GM18502 (cell line): ENCODE results near the gene BEST1.
"Not testable (repeated sequence)": the region's sequence is repeated elsewhere in the genome, so short reads cannot be mapped to it uniquely, and the experiment has no call there.

ENCODE experiments used
- ATAC-seq: cut with Tn5 transposase; IDR thresholded peaks from one replicate; pipeline ENCODE4 v1.9.1; 2021; ENCODE audit warnings: mild to moderate bottlenecking; ENCODE audit not compliant: unreplicated experiment, poor library complexity

Gene BEST1

GRCh38 chr11:61962213-61963015 is 12.3 kb downstream of the BEST1 start:
- no peak for ATAC-seq

GRCh38 chr11:61963016-61963281 is 12.8 kb downstream of the BEST1 start:
- ATAC-seq = no peak

DNA sequence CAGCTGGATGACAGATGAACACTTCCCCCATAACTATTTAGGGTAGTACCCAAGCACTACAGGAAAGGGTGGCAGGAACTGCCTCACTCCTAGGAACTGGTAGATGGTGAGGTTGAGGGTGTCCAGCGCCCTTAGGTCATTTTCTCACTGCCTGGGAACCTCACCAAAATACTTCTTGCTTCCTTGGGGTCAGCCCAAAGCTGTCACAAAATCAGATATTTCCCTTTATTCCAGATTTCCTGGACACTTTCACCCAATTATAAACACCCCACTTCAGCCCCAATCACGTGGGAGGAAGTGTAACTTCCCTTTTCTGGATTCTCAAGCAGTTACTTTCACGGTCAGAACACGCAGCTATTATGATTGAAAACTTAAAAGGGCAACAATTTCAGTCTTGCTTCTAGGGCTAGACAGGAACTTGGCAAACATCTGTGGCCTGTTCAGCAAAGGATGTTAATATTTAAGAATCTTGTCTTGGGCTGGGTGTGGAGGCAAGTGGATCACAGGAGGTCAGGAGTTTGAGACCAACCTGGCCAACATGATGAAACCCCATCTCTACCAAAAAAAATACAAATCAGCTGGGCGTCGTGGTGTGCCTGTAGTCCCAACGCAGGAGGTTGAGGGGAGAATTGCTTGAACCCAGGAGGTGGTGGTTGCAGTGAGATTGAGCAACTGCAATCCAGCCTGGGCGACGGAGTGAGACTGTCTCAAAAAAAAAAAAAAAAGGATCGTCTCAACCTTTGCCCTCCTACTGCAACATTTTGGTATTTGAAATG is 13.3 kb downstream of the BEST1 start:
- ATAC-seq = peak; percentile 30

DNA sequence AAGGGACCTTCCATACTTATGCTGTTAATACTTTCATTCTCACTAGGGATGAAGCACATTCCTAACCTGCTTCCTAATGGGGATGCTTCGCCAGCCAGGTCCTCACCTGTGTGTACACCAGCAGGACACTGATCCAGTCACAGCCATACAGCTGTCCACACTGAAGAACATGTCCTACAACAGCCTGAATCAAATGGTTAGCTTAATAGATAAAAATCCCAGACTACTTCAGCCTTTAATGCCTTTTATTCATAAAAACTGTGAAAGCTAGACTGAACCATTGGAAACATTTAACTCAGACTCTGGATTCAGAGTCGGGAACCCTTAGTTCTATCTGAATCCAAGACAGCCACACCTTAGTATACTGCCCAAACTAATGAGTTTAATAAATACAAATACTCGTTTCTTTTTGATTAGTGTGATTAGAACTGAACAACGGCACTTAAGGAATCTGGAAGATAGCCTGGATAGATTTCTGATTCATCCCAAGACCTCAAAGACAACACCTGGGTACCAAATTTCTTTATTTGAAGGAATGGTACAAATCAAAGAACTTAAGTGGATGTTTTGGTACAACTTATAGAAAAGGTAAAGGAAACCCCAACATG is 14.0 kb downstream of the BEST1 start:
- no peak for ATAC-seq

GRCh38 chr11:61964666-61965271 is 14.6 kb downstream of the BEST1 start:
- not testable (repeated sequence) for ATAC-seq

DNA sequence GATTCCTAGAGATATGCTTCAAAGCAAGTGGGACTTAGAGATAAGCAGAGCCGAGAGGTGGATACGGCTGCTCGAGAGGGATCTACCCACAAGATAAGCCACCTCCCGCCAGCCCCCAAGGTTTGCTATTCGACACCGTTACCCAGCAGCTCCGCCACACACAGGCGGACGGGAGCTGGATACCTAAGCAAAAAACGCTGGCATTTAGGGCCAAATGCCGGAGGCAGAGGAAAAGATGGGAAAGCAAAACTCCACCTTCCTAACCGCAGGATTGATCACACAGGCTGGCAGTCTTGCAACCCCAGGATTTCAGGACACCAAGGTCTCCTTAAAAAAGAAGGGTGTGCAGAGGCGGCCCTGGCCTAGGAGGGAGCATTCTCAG is 16.6 kb downstream of the BEST1 start:
- no peak for ATAC-seq

DNA sequence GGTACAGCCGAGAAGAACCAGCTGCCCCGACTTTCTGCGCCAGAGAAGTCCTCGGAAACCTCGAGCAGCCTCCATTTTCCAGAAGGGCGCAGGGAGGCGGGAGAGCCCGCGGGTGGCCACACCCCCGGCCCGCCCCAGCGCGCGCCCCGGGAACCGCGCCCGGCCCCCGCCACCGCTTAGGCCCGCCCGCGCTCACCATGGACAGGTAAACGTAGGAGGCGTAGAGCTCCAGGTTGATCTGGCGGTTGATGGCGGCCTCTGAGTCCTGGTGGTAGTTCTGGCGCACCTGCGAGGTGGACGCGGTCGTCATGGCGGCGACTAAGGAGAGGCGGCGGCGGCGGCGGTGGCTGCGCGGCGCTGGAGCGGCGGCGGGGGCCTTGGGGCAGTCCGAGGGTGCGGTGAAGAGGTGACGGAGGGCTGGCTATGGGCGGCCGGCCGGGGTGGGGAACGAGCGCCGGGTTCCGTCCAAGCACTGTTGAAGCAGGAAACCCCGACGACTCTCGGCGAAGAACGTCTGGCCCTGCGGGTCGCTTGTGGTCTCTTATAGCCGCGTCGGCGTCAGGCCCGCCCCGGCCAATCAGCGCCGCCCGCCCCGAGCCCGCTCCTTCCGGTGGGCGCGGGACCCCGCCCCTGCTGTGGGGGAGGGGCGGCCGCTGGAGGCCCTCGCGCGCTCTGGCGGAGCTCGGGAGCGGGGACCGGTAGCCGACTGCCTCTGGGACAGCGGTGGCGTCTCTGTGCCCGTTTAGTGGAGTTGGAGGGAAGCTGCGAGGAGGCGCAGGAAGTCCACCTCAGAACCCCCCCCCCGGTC is 17.2 kb downstream of the BEST1 start, which contains the start of gene FTH1:
Gene FTH1, minus strand, starts transcription at position 519 of the 808 bp plus-strand sequence. Its CDS starts 209 bp downstream, at position 310.
- ATAC-seq = peak; percentile 43

GRCh38 chr11:61967924-61968757 is 18.0 kb downstream of the BEST1 start:
- ATAC-seq = peak; percentile 22

DNA sequence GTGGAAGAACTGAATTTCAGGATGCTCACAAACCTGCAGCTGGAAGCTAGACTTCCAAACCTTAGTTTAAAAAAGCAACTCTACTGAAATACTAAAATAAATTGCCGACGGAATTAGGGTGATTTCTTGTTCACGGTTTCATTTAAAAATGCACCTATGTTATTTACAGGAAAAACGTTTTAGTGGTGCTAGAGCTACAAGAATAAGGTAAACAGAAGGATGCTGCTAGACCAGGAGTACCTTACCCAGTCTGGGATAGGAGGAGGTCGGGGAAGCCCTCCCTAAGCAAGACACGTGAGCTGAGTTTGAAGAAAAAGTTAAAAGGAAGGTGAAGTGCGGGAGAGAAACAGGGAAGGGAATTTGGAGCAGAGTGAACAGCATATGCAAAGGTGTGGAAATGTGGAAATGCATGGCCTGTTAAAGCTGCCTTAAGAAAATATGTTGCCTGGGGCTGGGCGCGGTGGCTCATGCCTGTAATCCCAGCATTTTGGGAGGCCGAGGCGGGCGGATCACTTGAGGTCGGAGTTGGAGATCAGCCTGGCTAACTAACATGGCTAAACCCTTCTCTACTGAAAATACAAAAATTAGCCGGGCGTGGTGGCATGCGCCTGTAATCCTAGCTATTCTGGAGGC is 18.7 kb downstream of the BEST1 start:
- ATAC-seq = no peak

- no peak for ATAC-seq
These were observed 19.2 kb downstream of the BEST1 start for GRCh38 chr11:61969391-61969758.

DNA sequence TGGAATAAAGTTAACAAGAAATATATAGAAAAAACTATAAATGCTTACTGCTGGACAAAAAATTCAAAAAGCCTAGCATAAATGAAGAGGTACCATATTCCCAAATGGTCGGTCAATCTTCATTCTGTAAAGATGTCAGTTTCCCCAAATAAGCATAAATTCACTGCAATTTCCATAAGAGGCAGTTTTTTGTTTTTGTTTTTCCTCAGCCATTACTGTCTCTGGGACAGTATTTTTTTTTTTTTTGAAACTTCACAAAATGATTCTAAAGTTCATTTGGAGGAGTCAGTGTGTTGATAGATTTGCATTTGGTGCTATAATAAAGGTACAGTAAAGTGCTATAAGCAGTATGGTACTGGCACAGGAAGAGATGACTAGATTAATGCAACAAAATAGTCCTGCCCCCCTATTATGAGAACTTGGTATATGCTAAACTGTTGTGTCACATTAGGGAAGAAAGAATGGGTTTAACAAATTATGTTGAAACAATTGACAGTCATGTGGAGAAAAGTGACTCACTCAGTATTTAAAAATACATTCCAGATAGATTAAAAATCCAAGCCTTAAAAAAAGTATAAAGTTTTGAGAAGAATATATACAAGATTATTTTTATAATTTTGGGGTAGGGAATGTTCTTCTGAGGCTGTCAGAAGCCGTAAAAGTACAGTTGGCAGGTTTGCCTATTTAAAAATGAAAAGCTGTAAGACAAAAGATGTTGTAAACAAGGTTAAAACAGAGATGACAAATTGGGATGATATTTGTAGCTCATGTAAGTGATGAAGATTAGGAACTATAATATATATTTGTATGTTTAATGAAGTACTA is 19.9 kb downstream of the BEST1 start:
- no peak for ATAC-seq

DNA sequence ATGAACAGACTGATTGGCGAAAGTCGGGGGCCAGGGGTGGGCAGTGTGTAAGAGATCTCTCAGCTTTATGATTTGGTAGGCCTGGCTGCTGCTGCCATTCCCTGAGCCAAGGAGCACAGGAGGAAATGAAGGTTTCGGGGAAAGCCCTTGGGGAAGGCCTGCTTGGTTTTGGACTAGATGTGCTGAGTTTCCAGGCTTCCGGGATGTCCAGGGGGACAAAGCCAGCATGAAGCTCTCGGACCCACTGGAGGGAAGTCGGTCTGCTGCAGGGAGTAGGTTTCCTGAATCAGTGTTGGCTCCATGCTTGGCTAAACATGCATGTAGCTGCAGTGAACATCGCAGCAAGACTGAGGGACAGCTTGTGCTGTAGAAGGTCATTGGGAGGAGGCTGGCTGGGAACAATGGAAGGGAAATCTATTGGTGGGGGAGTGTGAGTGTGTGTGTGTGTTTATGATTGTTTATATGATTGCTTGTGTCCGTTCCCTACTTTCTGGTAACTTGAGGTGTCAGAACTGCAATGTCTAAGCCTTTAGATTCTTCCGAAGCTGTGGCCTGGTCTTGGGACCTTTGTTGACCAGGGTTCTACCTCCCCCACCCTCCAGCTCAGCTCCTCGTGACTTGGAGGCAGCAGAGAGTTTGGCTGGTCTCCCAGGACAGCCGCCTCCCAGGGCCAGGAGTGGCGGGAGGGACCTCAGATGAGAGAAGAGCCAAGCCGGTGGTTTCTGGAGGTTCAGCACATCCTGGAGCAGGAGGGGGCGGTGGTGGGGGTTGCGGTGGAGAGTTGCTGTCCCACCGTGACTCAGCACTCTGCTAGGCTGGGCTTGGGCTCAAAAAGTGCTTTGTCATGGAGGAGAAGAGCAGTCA is 21.3 kb downstream of the BEST1 start:
- no peak for ATAC-seq

GRCh38 chr11:61972112-61972671 is 22.0 kb downstream of the BEST1 start:
- no peak for ATAC-seq

DNA sequence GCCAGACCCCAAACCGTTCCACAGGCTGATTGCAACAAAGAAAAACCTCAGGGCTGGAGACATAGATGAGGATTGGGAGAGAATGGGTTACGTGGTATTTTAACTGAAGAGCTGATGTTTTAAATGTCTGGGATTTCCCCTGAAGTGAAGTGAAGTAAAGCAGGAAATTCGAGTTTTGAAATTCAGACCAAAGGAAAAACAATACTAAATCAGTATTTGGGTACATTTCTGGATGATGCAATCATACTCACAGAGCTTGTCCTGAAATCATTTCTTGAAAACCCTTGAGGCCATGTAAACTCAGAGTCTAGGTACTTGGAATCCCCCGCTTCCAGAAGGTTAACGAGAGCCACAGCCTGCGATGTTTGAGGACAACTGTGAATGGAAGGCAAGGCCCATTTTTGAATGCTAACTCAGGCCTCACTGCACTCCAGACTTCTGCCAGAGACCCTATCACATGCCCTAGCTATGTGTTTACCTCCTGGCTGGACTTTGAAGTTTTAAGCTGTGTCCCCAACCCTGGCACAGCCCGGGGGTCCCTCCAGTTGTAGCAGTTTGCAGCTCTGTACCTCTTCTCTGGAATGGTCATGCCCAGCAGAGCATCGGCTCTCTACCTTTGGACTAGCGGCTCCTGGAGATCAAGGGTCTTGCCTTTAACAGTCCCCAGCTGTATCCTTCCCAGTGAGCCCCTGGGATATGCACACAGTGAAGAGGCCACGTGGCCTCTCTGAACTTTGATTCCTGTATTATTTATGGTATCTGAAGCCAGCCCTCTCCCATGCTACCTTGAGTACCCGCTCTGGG is 22.7 kb downstream of the BEST1 start:
- no peak for ATAC-seq

GRCh38 chr11:61973476-61974162 is 23.5 kb downstream of the BEST1 start:
- no peak for ATAC-seq
